GM19351 (cell line): ENCODE results near the gene PLAC8.
"Not testable (repeated sequence)": the region's sequence is repeated elsewhere in the genome, so short reads cannot be mapped to it uniquely, and the experiment has no call there.

Experiments used
- ATAC-seq: cut with Tn5 transposase; IDR thresholded peaks from one replicate; pipeline ENCODE4 v1.9.1; 2021; ENCODE audit warnings: mild to moderate bottlenecking, moderate library complexity; ENCODE audit not compliant: unreplicated experiment

PLAC8 gene

GRCh38 chr4:83074086-83074704 is 40.3 kb downstream of the PLAC8 start:
- ATAC-seq = peak; percentile 88

DNA sequence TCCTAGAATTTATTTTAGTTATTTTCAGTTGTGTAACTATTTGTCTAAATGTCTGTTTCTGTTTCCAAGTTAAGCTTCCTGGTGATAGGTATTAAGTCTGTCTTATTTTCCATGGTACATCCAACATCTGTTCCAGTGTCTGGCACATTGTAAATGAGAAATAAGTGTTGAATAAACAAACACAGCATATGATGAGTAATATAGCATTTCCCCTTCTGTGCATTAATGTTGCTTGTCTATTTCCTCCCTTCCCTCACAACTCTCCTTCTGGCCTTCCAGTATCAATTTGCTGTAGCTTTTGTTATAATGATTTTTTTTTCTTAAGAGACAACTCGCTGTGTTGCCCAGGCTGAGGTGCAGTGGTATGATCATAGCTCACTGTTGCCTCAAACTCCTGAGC is 43.4 kb downstream of the PLAC8 start:
- ATAC-seq = no peak

- ATAC-seq = no peak
Observed at GRCh38 chr4:83067058-83067639, 47.4 kb downstream of the PLAC8 start.

DNA sequence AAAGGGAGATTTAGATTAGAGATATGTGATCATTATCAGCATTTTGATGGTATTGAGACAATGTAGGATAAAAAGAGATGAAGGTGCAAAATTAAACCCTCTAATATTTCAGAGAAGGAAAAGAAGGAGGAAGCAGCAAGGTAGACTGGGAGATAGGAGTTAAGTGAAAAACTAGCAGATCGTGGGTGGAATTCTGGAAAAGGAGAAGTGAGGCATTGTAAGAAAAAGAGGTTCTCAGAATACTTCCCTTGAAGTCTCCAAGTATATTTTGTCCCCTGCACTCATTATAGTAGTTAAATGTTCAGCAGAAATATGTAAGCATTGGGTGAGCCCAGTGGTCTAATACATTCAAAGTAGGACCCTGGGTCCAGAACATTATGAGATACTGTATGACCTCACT is 49.3 kb downstream of the PLAC8 start:
- ATAC-seq = no peak

DNA sequence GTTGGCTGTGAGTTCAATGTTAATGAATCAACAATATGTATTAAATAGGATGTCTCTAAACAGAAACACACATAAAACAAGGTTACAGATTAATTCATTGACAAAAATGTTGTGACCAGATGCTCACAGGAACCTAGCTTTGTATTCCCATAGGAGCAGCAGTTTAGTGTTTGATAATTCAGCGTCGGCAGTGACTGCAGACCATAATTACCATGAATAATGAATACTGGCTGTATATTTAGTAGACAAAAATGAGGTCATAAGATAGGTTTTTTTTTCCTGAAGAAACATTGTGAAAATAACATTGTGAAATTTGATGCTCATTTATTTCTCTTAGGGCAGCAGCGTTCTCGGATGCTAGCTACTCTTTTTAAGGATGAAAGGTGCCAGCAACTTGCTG is 51.8 kb downstream of the PLAC8 start:
- no peak for ATAC-seq

- ATAC-seq = no peak
Observed at GRCh38 chr4:83054928-83055327, 59.6 kb downstream of the PLAC8 start.

- ATAC-seq = not testable (repeated sequence)
Observed at GRCh38 chr4:83048781-83049180, 65.7 kb downstream of the PLAC8 start.

- no peak for ATAC-seq
Observed at GRCh38 chr4:83046693-83047473, 67.6 kb downstream of the PLAC8 start.

GRCh38 chr4:83043801-83044407 is 70.6 kb downstream of the PLAC8 start:
- no peak for ATAC-seq

GRCh38 chr4:83043157-83043556 is 71.4 kb downstream of the PLAC8 start:
- not testable (repeated sequence) for ATAC-seq

GRCh38 chr4:83040269-83040668 is 74.3 kb downstream of the PLAC8 start:
- ATAC-seq = no peak
